GM21390 (cell line): ENCODE data around the gene NDP.
"Not testable (repeated sequence)": the region's sequence is repeated elsewhere in the genome, so short reads cannot be mapped to it uniquely, and the experiment has no call there.

ENCODE experiments used
- ATAC-seq: cut with Tn5 transposase; IDR thresholded peaks from one replicate; pipeline ENCODE4 v1.9.1; 2021; ENCODE audit not compliant: unreplicated experiment

NDP gene

GRCh38 chrX:43971966-43972961 is 926 bp downstream of the NDP start:
- ATAC-seq = no peak

- no peak for ATAC-seq
These were observed 2.7 kb downstream of the NDP start for GRCh38 chrX:43970528-43970927.

DNA sequence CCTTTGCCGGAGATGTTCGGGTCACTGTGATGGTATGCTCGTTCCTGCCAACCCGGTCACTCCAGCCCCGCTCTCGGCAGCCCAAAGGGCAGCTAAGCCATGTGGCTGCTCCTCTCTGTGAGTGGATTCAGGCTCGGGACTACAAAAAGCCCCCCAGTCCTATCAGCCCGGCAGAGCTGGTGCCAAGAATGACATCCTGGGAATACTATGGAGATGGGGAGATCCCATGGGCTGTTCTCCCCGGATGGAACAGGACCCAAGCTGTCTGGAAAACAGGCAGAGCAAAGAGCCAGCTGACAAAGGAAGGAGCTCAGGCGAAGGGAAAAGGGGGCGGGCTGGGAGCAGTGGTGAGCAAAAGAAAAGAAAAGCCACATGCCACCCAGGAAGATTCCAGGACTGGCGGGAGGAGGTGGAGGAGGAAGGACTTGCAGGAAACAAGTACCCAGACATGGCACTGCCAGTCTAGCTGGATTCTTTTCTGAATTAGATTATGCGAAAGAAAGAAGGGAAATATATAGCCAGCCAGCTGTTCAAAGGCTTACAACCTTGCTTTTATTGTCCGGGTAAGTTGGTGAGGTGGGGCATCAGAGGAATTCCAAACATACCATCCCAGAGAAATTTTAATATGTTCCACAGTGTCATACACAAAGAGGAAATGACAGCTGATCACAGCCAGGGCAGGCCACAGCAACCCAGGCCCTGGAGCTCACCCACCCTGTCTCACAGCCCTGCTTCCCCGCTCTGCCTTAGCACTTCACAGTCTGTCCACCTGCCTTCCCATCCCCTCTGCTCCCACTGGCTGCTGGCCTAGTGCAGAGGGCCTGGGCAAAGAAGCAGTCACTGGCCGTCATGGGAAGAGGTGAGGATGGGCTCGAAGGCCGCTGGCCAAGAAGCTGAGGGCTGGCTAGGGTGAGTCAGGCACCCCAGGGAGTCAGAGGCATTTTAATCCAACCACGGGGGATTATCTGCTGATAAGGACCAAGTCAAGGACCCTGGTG is 3.4 kb downstream of the NDP start:
- no peak for ATAC-seq

DNA sequence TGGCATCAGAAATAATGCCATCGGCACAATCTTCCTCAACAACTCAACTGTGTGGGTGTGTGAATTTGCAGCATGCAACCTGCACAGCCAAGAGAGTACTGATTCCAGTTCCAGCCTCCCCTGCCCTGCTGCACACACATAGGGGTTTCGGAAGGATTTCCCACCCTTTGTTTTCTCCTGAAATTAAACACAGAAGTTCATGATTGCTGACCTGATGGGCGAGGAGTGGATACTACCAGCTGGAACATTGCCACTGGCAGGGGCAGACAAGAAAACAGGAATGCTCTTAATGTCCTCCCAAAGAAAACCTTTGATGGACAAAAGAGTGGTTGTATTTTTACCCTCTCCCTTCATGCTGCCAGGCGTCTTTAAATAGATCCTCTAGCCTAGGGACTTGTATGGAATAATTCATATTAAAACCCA is 4.8 kb downstream of the NDP start:
- no peak for ATAC-seq

DNA sequence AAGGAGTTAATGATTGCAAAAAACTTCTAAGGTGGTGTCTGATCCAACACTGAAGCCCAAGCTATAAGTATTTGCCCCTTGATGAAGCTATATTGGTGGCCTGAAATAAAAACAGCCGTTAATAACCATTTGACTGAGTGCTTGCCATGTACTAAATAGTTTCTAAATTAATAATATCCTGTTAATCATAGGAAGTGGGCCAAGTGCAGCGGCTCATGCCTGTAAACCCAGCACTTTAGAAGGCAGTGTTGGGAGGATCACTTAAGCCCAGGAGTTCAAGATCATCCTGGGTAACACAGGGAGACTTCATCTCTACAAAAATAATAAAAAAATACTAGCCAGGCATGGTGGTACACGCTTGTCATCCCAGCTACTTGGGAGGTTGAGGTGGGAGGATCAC is 8.3 kb downstream of the NDP start:
- ATAC-seq = no peak

DNA sequence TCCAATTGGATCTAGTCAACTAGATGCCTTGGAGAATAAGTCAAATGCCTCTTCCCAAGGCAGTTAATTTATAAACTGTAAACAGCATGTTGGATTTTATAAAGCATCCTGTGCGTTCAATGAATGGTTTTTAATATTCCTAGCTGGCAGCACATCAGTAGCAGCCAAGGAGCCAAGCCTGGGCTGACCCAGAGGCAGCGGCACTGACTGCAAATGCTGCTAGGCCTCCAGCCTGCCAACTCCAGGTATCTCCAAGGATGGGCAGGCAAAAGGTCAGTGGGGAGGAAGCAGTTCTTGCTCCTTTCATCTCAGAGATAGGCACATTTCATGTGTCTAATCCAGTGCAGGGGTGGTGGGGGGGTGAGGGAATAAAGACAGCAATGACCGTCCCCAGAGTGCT is 9.5 kb downstream of the NDP start:
- ATAC-seq = no peak

DNA sequence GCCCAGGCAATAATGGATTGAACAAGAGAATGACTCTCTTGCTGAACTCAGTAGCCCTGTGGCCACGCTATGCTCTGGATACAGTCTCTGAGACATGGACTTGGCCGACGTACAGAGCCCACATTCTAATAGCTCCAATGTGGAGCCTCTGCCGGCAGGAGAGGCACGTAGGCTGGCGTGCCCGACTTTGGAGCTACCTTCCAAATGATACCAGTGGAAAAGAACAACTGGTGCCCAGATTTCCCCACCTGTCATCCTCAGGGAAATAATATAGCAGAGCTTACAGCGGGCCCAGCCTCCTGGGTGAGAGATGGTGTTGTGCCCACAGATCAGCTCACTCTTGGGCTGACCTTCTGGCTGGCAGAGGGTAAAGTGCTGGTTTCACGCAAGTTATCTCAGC is 10.6 kb downstream of the NDP start:
- no peak for ATAC-seq

- ATAC-seq = no peak
These were observed 11.5 kb downstream of the NDP start for GRCh38 chrX:43961699-43962098.

GRCh38 chrX:43958529-43958928 is 14.7 kb downstream of the NDP start:
- ATAC-seq = no peak

DNA sequence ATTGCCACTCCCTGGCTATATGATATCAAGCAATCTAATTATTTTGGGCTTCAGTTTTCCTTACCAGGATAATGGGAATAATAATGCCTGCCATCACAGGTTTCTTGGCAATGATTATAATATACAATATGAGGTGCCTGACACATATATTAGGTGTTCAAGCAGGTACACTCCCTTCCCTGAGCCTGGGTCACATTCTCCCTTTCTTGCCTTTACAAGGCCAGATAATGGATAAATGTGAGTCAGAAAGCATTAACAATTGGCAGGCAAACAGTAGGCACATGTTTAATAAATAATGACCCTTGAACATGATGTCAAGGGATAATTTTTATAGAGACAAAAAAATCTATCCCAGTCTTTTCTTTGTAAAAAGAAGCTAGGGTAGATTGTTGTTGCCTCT is 17.2 kb downstream of the NDP start:
- no peak for ATAC-seq

GRCh38 chrX:43953218-43953617 is 20.0 kb downstream of the NDP start:
- no peak for ATAC-seq

DNA sequence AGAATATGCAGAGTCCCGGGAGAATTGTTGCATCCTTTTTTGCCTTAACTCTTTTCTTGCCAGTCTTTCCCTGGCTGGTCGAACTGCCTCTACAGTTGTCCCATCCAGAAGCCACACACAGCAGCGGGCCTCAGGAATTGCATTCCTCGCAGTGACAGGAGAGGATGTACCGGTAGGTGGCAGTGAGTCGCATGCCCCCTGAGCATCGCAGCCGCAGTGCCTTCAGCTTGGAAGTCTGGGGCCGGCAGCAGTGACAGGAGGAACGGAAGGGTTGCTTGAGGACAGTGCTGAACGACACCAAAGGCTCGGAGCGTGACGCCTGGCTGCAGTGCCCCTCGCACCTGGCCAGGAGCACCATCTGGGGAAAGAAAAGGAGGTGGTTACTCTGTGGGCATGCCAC is 23.5 kb downstream of the NDP start:
- ATAC-seq = no peak

DNA sequence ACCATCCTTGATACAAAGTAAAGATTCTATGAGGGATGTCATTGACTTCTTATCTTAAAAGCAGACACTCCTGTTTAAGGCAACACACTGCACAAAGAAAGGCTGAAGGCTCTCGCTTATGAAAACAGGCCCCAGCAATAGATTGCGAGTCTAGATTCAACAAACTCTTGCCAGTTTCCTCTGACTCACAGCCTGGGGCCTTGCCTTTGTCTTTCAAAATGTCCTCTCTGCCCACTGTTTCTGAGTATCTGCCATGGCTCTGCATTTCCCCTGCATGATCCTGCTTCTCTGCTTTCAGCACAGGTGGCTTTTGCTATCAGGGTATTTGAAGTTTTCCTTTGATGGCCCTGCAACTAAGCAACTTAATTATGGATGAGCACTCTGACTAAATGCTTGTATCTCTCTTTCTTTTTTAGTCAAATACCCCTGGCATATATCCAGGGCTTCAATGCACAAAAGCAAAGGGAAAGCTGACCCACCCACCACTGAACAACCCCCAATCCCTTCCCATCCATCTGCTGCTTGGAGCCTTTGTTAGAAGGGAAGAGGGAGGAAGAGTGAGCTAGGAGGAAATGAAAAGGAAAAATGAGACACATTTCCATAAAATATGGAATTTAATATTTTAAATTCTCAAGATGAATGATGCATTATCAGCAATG is 32.2 kb downstream of the NDP start:
- no peak for ATAC-seq

- ATAC-seq = no peak
These were observed 33.8 kb downstream of the NDP start for GRCh38 chrX:43939187-43939926.

DNA sequence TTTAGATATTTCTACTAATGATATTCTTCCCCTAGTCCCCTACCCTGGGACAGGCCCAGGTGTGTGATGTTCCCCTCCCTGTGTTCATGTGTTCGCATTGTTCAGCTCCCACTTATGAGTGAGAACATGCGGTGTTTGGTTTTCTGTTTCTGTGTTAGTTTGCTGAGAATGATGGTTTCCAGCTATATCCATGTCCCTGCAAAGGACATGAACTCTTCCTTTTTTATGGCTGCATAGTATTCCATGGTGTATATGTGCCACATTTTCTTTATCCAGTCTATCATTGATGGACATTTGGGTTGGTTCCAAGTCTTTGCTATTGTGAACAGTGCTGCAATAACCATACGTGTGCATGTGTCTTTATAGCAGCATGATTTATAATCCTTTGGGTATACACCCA is 51.2 kb downstream of the NDP start:
- not testable (repeated sequence) for ATAC-seq

DNA sequence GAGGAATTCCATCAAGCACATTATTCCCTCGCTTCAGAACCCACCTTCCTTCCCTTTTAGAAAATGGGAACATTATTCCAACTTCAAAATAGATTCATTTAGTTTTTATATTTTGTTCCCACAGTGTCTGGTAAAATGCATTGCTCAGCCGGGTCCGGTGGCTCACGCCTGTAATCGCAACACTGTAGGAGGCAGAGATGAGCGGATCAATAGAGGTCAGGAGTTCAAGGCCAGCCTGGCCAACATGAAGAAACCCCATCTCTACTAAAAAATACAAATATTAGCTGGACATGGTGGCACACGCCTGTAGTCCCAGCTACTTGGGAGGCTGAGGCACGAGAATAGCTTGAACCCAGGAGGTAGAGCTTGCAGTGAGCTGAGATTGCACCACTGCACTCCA is 62.4 kb downstream of the NDP start:
- ATAC-seq = not testable (repeated sequence)

GRCh38 chrX:43910012-43910411 is 63.2 kb downstream of the NDP start:
- ATAC-seq = no peak

DNA sequence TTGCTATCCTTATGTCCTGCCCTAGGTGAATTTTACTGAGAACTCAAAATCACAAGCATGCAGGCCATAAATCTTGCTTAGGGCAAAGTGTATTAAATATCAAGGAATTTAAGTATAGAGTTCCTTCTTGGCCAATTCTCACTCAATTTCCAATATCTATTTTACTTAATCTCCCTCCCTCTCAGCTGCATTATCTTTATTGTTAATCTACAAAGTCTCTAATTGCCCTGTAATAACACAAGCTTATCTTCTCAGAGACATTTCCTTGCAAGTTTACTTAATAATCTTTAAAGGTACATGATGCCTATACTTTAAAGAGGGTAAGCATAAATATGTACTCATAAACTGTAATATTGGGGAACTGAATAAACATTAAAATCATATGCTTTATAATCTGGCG is 64.0 kb downstream of the NDP start:
- no peak for ATAC-seq

DNA sequence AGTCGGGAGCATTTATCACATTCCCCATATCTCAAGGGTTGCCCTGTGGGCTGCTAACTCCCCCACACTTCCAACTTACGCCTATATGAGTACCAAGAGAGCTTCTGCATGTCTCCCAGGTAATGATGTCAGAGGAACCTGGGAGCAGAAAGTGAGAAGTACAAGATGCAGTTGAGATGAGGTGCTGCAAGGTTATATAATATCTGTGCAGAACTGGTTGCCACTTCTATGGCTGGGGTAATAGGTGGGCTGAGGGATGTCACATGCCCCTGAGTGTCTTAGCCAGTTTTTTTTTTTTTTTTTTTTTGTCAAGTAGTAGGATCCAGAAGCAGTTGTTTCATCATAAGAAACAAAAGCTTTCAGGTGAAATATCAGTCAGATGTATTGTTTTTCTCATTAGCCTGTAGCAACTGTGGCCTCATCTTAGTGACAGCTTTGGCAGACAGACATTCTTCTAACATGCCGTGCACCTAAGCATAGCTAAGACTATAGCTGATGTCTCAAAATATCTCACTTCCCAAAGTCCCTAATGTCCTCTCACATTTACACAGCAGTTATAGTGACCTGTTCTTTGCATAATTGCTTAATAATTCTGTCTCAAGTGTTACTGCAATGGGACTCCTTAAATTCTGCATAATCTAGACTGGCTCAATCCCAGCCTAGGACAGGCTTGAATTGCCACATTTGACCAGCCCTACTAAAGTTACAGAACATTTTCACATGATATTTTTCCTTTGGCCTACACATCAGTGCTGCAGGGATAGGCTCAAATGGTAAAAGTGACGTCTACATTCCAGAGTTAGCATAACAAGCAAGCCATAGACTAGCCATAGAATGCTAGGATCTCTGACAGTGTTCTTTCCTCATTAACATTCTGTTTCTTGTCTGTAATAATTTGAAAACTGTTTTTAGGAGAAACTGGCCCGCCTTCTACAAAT is 73.0 kb downstream of the NDP start:
- ATAC-seq = no peak
